ENCODE measurements around the gene HAUS7.

Gene HAUS7

GRCh38 chrX:153449368-153450113 lies 20.8 kb downstream of the HAUS7 start:
- no peak overlapping the region for H3K27ac ChIP-seq (ENCODE audit: low read length)
- no peak overlapping the region for H3K9ac ChIP-seq (ENCODE audit: low read length)
- H3K36me3 ChIP-seq (ENCODE audit: control insufficient read depth, low read depth, low read length): peaks cover 4% of the 10 kb centered on the region
- no peaks in the 10 kb centered on the region for H3K4me1 ChIP-seq (ENCODE audit: control insufficient read depth, low read depth, low read length)
- no peaks in the 10 kb centered on the region for H3K27me3 ChIP-seq (ENCODE audit: control insufficient read depth, insufficient read depth, low read length)
- H3K9me3 ChIP-seq (ENCODE audit: control insufficient read depth, low read depth, low read length): peaks cover 9% of the 10 kb centered on the region
- H3K4me3 ChIP-seq (ENCODE audit: low read length): no peak overlapping the region

- Histone ChIP-seq H3K9ac (ENCODE audit: low read length) (no peak overlapping the region), H3K4me1 (ENCODE audit: control insufficient read depth, low read depth, low read length) (no peaks in the 10 kb centered on the region), H3K27me3 (ENCODE audit: control insufficient read depth, insufficient read depth, low read length) (no peaks in the 10 kb centered on the region), H3K27ac (ENCODE audit: low read length) (no peak overlapping the region), H3K36me3 (ENCODE audit: control insufficient read depth, low read depth, low read length) (peaks cover 4% of the 10 kb centered on the region), H3K4me3 (ENCODE audit: low read length) (no peak overlapping the region), H3K9me3 (ENCODE audit: control insufficient read depth, low read depth, low read length) (peaks cover 9% of the 10 kb centered on the region)
These were observed 21.6 kb downstream of the HAUS7 start for GRCh38 chrX:153448556-153449367.

GRCh38 chrX:153447581-153447960 lies 22.8 kb downstream of the HAUS7 start:
- peaks cover 4% of the 10 kb centered on the region for H3K36me3 ChIP-seq (ENCODE audit: control insufficient read depth, low read depth, low read length)
- no peak overlapping the region for H3K4me3 ChIP-seq (ENCODE audit: low read length)
- no peak overlapping the region for H3K27ac ChIP-seq (ENCODE audit: low read length)
- H3K4me1 ChIP-seq (ENCODE audit: control insufficient read depth, low read depth, low read length): no peaks in the 10 kb centered on the region
- no peaks in the 10 kb centered on the region for H3K27me3 ChIP-seq (ENCODE audit: control insufficient read depth, insufficient read depth, low read length)
- peaks cover 9% of the 10 kb centered on the region for H3K9me3 ChIP-seq (ENCODE audit: control insufficient read depth, low read depth, low read length)
- H3K9ac ChIP-seq (ENCODE audit: low read length): no peak overlapping the region

GRCh38 chrX:153446950-153447580 lies 23.3 kb downstream of the HAUS7 start:
- Histone ChIP-seq H3K27me3 (ENCODE audit: control insufficient read depth, insufficient read depth, low read length) (no peaks in the 10 kb centered on the region), H3K4me3 (ENCODE audit: low read length) (no peak overlapping the region), H3K9me3 (ENCODE audit: control insufficient read depth, low read depth, low read length) (peaks cover 6% of the 10 kb centered on the region), H3K4me1 (ENCODE audit: control insufficient read depth, low read depth, low read length) (no peaks in the 10 kb centered on the region), H3K9ac (ENCODE audit: low read length) (no peak overlapping the region), H3K27ac (ENCODE audit: low read length) (no peak overlapping the region), H3K36me3 (ENCODE audit: control insufficient read depth, low read depth, low read length) (peaks cover under 1% of the 10 kb centered on the region)

GRCh38 chrX:153446636-153446936 lies 23.8 kb downstream of the HAUS7 start:
- Histone ChIP-seq H3K36me3 (ENCODE audit: control insufficient read depth, low read depth, low read length) (no peaks in the 10 kb centered on the region), H3K9ac (ENCODE audit: low read length) (no peak overlapping the region), H3K27ac (ENCODE audit: low read length) (no peak overlapping the region), H3K4me1 (ENCODE audit: control insufficient read depth, low read depth, low read length) (no peaks in the 10 kb centered on the region), H3K9me3 (ENCODE audit: control insufficient read depth, low read depth, low read length) (peaks cover 1% of the 10 kb centered on the region), H3K27me3 (ENCODE audit: control insufficient read depth, insufficient read depth, low read length) (no peaks in the 10 kb centered on the region), H3K4me3 (ENCODE audit: low read length) (no peak overlapping the region)

- Histone ChIP-seq H3K4me3 (ENCODE audit: low read length) (no peak within 1 kb of the TSS), H3K9me3 (ENCODE audit: control insufficient read depth, low read depth, low read length) (no peaks in the 10 kb centered on the region), H3K4me1 (ENCODE audit: control insufficient read depth, low read depth, low read length) (no peaks in the 10 kb centered on the region), H3K9ac (ENCODE audit: low read length) (no peak within 1 kb of the TSS), H3K27ac (ENCODE audit: low read length) (no peak within 1 kb of the TSS), H3K27me3 (ENCODE audit: control insufficient read depth, insufficient read depth, low read length) (no peaks in the 10 kb centered on the region), H3K36me3 (ENCODE audit: control insufficient read depth, low read depth, low read length) (no peaks in the 10 kb centered on the region)
These were observed 24.3 kb downstream of the HAUS7 start, which contains the start of gene TREX2 for GRCh38 chrX:153445856-153446635. Gene TREX2 (minus strand): TSS chrX:153446056. CDS start chrX:153445430, 626 bp downstream.

GRCh38 chrX:153445106-153445855 lies 25.1 kb downstream of the HAUS7 start:
- Histone ChIP-seq H3K36me3 (ENCODE audit: control insufficient read depth, low read depth, low read length) (no peaks in the 10 kb centered on the region), H3K4me3 (ENCODE audit: low read length) (no peak overlapping the region), H3K9me3 (ENCODE audit: control insufficient read depth, low read depth, low read length) (no peaks in the 10 kb centered on the region), H3K4me1 (ENCODE audit: control insufficient read depth, low read depth, low read length) (no peaks in the 10 kb centered on the region), H3K9ac (ENCODE audit: low read length) (no peak overlapping the region), H3K27ac (ENCODE audit: low read length) (no peak overlapping the region), H3K27me3 (ENCODE audit: control insufficient read depth, insufficient read depth, low read length) (no peaks in the 10 kb centered on the region)

GRCh38 chrX:153444333-153445011 lies 25.9 kb downstream of the HAUS7 start:
- H3K36me3 ChIP-seq (ENCODE audit: control insufficient read depth, low read depth, low read length): no peaks in the 10 kb centered on the region
- no peaks in the 10 kb centered on the region for H3K27me3 ChIP-seq (ENCODE audit: control insufficient read depth, insufficient read depth, low read length)
- H3K4me3 ChIP-seq (ENCODE audit: low read length): no peak overlapping the region
- H3K27ac ChIP-seq (ENCODE audit: low read length): no peak overlapping the region
- H3K4me1 ChIP-seq (ENCODE audit: control insufficient read depth, low read depth, low read length): no peaks in the 10 kb centered on the region
- H3K9ac ChIP-seq (ENCODE audit: low read length): no peak overlapping the region
- H3K9me3 ChIP-seq (ENCODE audit: control insufficient read depth, low read depth, low read length): no peaks in the 10 kb centered on the region

GRCh38 chrX:153443476-153444332 lies 26.7 kb downstream of the HAUS7 start:
- Histone ChIP-seq H3K4me3 (ENCODE audit: low read length) (no peak overlapping the region), H3K27ac (ENCODE audit: low read length) (no peak overlapping the region), H3K27me3 (ENCODE audit: control insufficient read depth, insufficient read depth, low read length) (no peaks in the 10 kb centered on the region), H3K9ac (ENCODE audit: low read length) (no peak overlapping the region), H3K4me1 (ENCODE audit: control insufficient read depth, low read depth, low read length) (no peaks in the 10 kb centered on the region), H3K9me3 (ENCODE audit: control insufficient read depth, low read depth, low read length) (no peaks in the 10 kb centered on the region), H3K36me3 (ENCODE audit: control insufficient read depth, low read depth, low read length) (no peaks in the 10 kb centered on the region)

GRCh38 chrX:153442463-153442862 lies 27.9 kb downstream of the HAUS7 start:
- Histone ChIP-seq H3K27ac (ENCODE audit: low read length) (no peak overlapping the region), H3K9me3 (ENCODE audit: control insufficient read depth, low read depth, low read length) (no peaks in the 10 kb centered on the region), H3K27me3 (ENCODE audit: control insufficient read depth, insufficient read depth, low read length) (no peaks in the 10 kb centered on the region), H3K4me3 (ENCODE audit: low read length) (no peak overlapping the region), H3K9ac (ENCODE audit: low read length) (no peak overlapping the region), H3K4me1 (ENCODE audit: control insufficient read depth, low read depth, low read length) (no peaks in the 10 kb centered on the region), H3K36me3 (ENCODE audit: control insufficient read depth, low read depth, low read length) (no peaks in the 10 kb centered on the region)
